PC-3 (cell line): ENCODE measurements around the gene FBRS.

Source experiments
- EZH2 ChIP-seq: fragments of 300-600 bp; sonication (generic); IDR thresholded peaks from one replicate; pipeline ENCODE4 v1.6.1; 2017; ENCODE audit warnings: antibody characterized with exemption, mild to moderate bottlenecking, low read length; ENCODE audit not compliant: unreplicated experiment
- TF ChIP-seq, protein P1 (sequence below): fragments of 300-600 bp; sonication (generic); conservative IDR thresholded peaks from 2 replicates; pipeline ENCODE4 v1.5.1; 2017; ENCODE audit warnings: antibody characterized with exemption, low read depth, mild to moderate bottlenecking, low read length

DNA sequence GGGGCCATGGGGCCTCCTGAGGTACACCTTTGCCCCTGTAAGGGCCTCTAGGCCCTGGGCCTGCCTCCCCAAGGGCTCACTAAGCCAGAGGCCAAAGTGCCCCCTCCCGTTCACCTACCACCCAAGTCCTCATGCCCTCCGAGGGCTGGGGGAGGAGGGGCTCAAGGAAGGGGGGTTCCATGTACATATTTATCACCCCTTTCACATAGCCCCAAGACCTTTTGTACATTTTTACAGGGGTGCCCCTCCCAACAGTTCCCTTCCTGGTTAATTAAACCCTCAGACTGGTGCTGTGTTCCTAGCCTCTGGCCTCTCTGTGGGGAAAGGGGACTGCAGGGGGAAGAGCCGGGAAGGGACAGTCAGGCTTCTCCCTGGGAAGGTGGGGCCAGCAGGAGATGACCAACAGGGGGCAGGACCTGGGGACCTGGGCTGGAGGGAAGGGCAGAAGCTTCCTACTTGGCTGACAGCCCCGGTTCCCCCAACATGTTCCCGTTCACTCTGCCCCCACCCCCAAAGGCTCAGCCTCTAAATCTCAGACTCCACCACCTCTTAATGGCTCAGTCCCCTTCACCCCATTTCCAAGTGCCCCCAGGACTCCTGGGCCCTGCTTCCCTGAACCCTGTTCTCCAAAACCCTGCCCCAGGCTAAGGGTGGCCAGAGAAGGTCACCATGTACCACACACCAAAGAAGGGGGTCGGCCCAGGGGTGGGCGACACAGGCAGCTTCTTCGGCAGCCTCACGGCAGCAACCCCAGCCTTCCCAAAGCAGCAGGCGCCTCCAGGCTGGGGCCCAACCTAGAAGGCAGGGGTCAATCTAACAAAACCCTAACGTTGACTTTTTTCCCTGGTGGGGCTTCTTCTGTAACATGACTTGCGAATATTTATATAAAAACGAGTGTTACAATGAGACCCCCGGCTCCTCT is 11.9 kb downstream of the FBRS start:
- TF ChIP-seq, protein P1, sequence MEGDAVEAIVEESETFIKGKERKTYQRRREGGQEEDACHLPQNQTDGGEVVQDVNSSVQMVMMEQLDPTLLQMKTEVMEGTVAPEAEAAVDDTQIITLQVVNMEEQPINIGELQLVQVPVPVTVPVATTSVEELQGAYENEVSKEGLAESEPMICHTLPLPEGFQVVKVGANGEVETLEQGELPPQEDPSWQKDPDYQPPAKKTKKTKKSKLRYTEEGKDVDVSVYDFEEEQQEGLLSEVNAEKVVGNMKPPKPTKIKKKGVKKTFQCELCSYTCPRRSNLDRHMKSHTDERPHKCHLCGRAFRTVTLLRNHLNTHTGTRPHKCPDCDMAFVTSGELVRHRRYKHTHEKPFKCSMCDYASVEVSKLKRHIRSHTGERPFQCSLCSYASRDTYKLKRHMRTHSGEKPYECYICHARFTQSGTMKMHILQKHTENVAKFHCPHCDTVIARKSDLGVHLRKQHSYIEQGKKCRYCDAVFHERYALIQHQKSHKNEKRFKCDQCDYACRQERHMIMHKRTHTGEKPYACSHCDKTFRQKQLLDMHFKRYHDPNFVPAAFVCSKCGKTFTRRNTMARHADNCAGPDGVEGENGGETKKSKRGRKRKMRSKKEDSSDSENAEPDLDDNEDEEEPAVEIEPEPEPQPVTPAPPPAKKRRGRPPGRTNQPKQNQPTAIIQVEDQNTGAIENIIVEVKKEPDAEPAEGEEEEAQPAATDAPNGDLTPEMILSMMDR: no peak
- TF ChIP-seq EZH2: no peak
